Keratinocyte (primary cell): ENCODE results near the gene KANK2. TPM values are rescaled to one million over a fixed set of nuclear protein-coding genes. Genes with fewer than 3 reads are reported as not detected.

Experiments used
- DNase-seq: peaks from one replicate; pipeline ENCODE4 v3.0.0-alpha.2; 2011; ENCODE audit warnings: low read depth, missing footprints, low spot score
- FAIRE-seq: peaks from 2 replicates; lab custom pipeline; 2011; peaks lifted over from hg19 to GRCh38; lab: Jason Lieb, UNC
- H2AFZ ChIP-seq: 2 replicates; pipeline ENCODE4 v1.6.0; 2012; ENCODE audit warnings: low read length, control low read depth, inconsistent platforms; ENCODE audit not compliant: control insufficient read depth
- H3K27ac ChIP-seq: 2 replicates; pipeline ENCODE4 v1.5.1; 2011; ENCODE audit warnings: low read length; ENCODE audit not compliant: control insufficient read depth, insufficient read depth
- H3K27me3 ChIP-seq: 3 replicates; pipeline ENCODE4 v1.6.0; 2011; ENCODE audit warnings: low read length; ENCODE audit not compliant: control insufficient read depth, insufficient read depth; ENCODE audit errors: extremely low read depth
- H3K36me3 ChIP-seq, 2 experiments: 2 replicates in 1 of 2; 3 replicates in 1 of 2; pipeline ENCODE4 v1.5.1; 2011; ENCODE audit warnings: low read length in 2 of 2, mild to moderate bottlenecking in 1 of 2; ENCODE audit not compliant: control insufficient read depth in 2 of 2, insufficient read depth in 2 of 2; ENCODE audit errors: extremely low read depth in 1 of 2
- H3K4me1 ChIP-seq: 3 replicates; pipeline ENCODE4 v1.5.1; 2011; ENCODE audit warnings: low read length; ENCODE audit not compliant: control insufficient read depth, insufficient read depth; ENCODE audit errors: extremely low read depth
- H3K4me2 ChIP-seq: 3 replicates; pipeline ENCODE4 v1.6.0; 2011; ENCODE audit warnings: low read depth, low read length; ENCODE audit not compliant: control insufficient read depth, insufficient read depth; ENCODE audit errors: extremely low read depth
- H3K4me3 ChIP-seq, 3 experiments: fragments of 200-600 bp in 1 of 3; sonication (generic) in 1 of 3; 2 replicates in 2 of 3; 3 replicates in 1 of 3; pipeline ENCODE4 v1.5.1; 2011 to 2016; ENCODE audit warnings: low read length in 3 of 3, mild to moderate bottlenecking in 3 of 3, control low read depth in 2 of 3, inconsistent platforms in 1 of 3, low read depth in 1 of 3, mixed read lengths in 1 of 3, mixed run types in 1 of 3, moderate library complexity in 1 of 3; ENCODE audit not compliant: control insufficient read depth in 2 of 3, insufficient read depth in 2 of 3; ENCODE audit errors: extremely low read depth in 1 of 3
- H3K79me2 ChIP-seq: 2 replicates; pipeline ENCODE4 v1.6.0; 2012; ENCODE audit warnings: low read length; ENCODE audit not compliant: control insufficient read depth, insufficient read depth
- H3K9ac ChIP-seq: 3 replicates; pipeline ENCODE4 v1.6.0; 2011; ENCODE audit warnings: low read length; ENCODE audit not compliant: control insufficient read depth, insufficient read depth; ENCODE audit errors: extremely low read depth
- H3K9me1 ChIP-seq: 3 replicates; pipeline ENCODE4 v1.6.0; 2011; ENCODE audit warnings: low read length; ENCODE audit not compliant: control insufficient read depth, insufficient read depth; ENCODE audit errors: extremely low read depth
- H3K9me3 ChIP-seq: 2 replicates; pipeline ENCODE4 v1.5.1; 2012; ENCODE audit warnings: low read depth, low read length; ENCODE audit not compliant: control insufficient read depth
- H4K20me1 ChIP-seq: 3 replicates; pipeline ENCODE4 v1.6.0; 2011; ENCODE audit warnings: low read length; ENCODE audit not compliant: control insufficient read depth, insufficient read depth; ENCODE audit errors: extremely low read depth
- CTCF ChIP-seq, 3 experiments: IDR thresholded peaks in 1 of 3; conservative IDR thresholded peaks in 1 of 3; optimal IDR thresholded peaks in 1 of 3; 2 replicates in 2 of 3; 3 replicates in 1 of 3; pipeline versions ENCODE3 to v1.5.1; 2011; ENCODE audit warnings: low read length in 3 of 3, mild to moderate bottlenecking in 3 of 3, moderate library complexity in 2 of 3, control low read depth in 1 of 3, inconsistent platforms in 1 of 3; ENCODE audit not compliant: insufficient read depth in 2 of 3; ENCODE audit errors: extremely low read depth in 1 of 3
- EZH2 ChIP-seq: IDR thresholded peaks from one replicate; pipeline ENCODE4 v1.6.1; 2012; ENCODE audit warnings: inconsistent platforms, mild to moderate bottlenecking, low read length, moderate library complexity
- dilution Hi-C: fragments of 300-500 bp; cut with MboI; formaldehyde crosslinking; loops from one replicate; pipeline ENCODE4 v1.7.0; 2020; ENCODE audit warnings: low sequenced_read_pairs; ENCODE audit not compliant: extremely low pct_ligation_motif_present
- polyA plus RNA-seq, 5 experiments: library from polyadenylated mRNA; depleted of rRNA in 3 of 5; stranded (reverse) in 3 of 5; stranded (forward) in 1 of 5; unstranded in 1 of 5; fragments of >200 nt; gene quantifications; 1 replicate in 1 of 5; 2 replicates in 3 of 5; 3 replicates in 1 of 5; pipeline versions ENCODE4 v1.2.1 to v1.2.3, GENCODE V29; 2011 to 2012; ENCODE audit warnings: missing spikeins in 2 of 5, low read depth in 1 of 5, low replicate concordance in 1 of 5

Gene KANK2
- polyA plus RNA-seq, 1 donor (not counting 4 experiments of a cell fraction or from before 2014, with no cell fraction given) = 2.8 TPM

GRCh38 chr19:11115895-11116446, 81.4 kb downstream of the KANK2 start:
- dilution Hi-C loops = no loop called here
- no peak overlapping the region for H2AFZ ChIP-seq
- H4K20me1 ChIP-seq = peaks cover 55% of the 10 kb centered on the region
- H3K9me1 ChIP-seq = peaks cover 4% of the 10 kb centered on the region
- H3K27ac ChIP-seq = no peak overlapping the region
- H3K9ac ChIP-seq = no peak overlapping the region
- no peaks in the 10 kb centered on the region for H3K27me3 ChIP-seq
- H3K9me3 ChIP-seq = no peaks in the 10 kb centered on the region
- FAIRE-seq (no peak), DNase-seq (no peak)
- TF ChIP-seq EZH2 (no peak), CTCF (optimal IDR thresholded peaks at IDR 0.05 in 1 of 3, IDR thresholded peaks at IDR 0.05 in 1 of 3, conservative IDR thresholded peaks at IDR 0.05 in 1 of 3; ENCODE audit: extremely low read depth in 1 of 3, insufficient read depth in 2 of 3, low read length in 3 of 3) (no peak)
- H3K4me2 ChIP-seq = no peak overlapping the region
- peaks cover 50% of the 10 kb centered on the region for H3K79me2 ChIP-seq
- H3K4me3 ChIP-seq = no peak overlapping the region
- H3K4me1 ChIP-seq = no peaks in the 10 kb centered on the region
- H3K36me3 ChIP-seq = peaks cover 53 to 66% of the 10 kb centered on the region in 2 experiments

- no peak for TF ChIP-seq EZH2
- no peak for TF ChIP-seq CTCF (optimal IDR thresholded peaks at IDR 0.05 in 1 of 3, IDR thresholded peaks at IDR 0.05 in 1 of 3, conservative IDR thresholded peaks at IDR 0.05 in 1 of 3; ENCODE audit: extremely low read depth in 1 of 3, insufficient read depth in 2 of 3, low read length in 3 of 3)
- H3K36me3 ChIP-seq = peaks cover 50 to 66% of the 10 kb centered on the region in 2 experiments
- DNase-seq = no peak
- no peaks in the 10 kb centered on the region for H3K27me3 ChIP-seq
- H2AFZ ChIP-seq = no peak overlapping the region
- no peak overlapping the region for H3K4me2 ChIP-seq
- no peaks in the 10 kb centered on the region for H3K4me1 ChIP-seq
- no peak overlapping the region for H3K9ac ChIP-seq
- H3K9me3 ChIP-seq = no peaks in the 10 kb centered on the region
- dilution Hi-C loops = no loop called here
- no peak overlapping the region for H3K4me3 ChIP-seq
- FAIRE-seq = no peak
- H3K27ac ChIP-seq = no peak overlapping the region
- H3K9me1 ChIP-seq = peaks cover 2% of the 10 kb centered on the region
- H4K20me1 ChIP-seq = peaks cover 54% of the 10 kb centered on the region
- peaks cover 51% of the 10 kb centered on the region for H3K79me2 ChIP-seq
Measured at GRCh38 chr19:11115042-11115441, 82.3 kb downstream of the KANK2 start.

Other genes starting within 250 kb of the KANK2 start
- 30.8 to 61.8 TPM (median 33.1 TPM) in 3 replicates for gene SMARCA4, start 236.5 kb downstream of the KANK2 start, polyA plus RNA-seq
- 182 to 325 TPM (median 241 TPM) in 3 replicates for gene LDLR, start 108.1 kb downstream of the KANK2 start, polyA plus RNA-seq
- gene SPC24, start 41.8 kb downstream of the KANK2 start, polyA plus RNA-seq = 1.8 to 8.0 TPM (median 6.4 TPM) in 3 replicates
- 0.18 TPM in 1 of 3 replicates, not detected in the others for gene ANGPTL8, start 42.1 kb upstream of the KANK2 start, polyA plus RNA-seq
- 9.1 to 14.1 TPM (median 13.3 TPM) in 3 replicates for gene DOCK6, start 65.0 kb upstream of the KANK2 start, polyA plus RNA-seq
- gene TSPAN16, start 98.6 kb upstream of the KANK2 start, polyA plus RNA-seq = not detected in 3 replicates
- gene RAB3D, start 142.1 kb upstream of the KANK2 start, polyA plus RNA-seq = 63.1 to 99.0 TPM (median 66.0 TPM) in 3 replicates
- gene TMEM205, start 148.7 kb upstream of the KANK2 start, polyA plus RNA-seq = 65.5 to 107 TPM (median 91.7 TPM) in 3 replicates
- 6.4 to 9.1 TPM (median 7.5 TPM) in 3 replicates for gene CCDC159, start 149.0 kb upstream of the KANK2 start, polyA plus RNA-seq
- gene PLPPR2, start 157.9 kb upstream of the KANK2 start, polyA plus RNA-seq = 3.5 to 9.1 TPM (median 5.7 TPM) in 3 replicates
- 2.1 to 2.5 TPM (median 2.2 TPM) in 3 replicates for gene SWSAP1, start 177.1 kb upstream of the KANK2 start, polyA plus RNA-seq
- gene EPOR, start 186.8 kb upstream of the KANK2 start, polyA plus RNA-seq = 0.68 to 0.94 TPM (median 0.85 TPM) in 3 replicates
- not detected in 3 replicates for gene RGL3, start 221.8 kb upstream of the KANK2 start, polyA plus RNA-seq
- 0.05 to 0.52 TPM (median 0.09 TPM) in 3 replicates for gene ODAD3, start 237.6 kb upstream of the KANK2 start, polyA plus RNA-seq
- 47.9 to 125 TPM (median 56.3 TPM) in 3 replicates for gene PRKCSH, start 238.1 kb upstream of the KANK2 start, polyA plus RNA-seq